ENCODE measurements around the gene SLC7A1.

DNA sequence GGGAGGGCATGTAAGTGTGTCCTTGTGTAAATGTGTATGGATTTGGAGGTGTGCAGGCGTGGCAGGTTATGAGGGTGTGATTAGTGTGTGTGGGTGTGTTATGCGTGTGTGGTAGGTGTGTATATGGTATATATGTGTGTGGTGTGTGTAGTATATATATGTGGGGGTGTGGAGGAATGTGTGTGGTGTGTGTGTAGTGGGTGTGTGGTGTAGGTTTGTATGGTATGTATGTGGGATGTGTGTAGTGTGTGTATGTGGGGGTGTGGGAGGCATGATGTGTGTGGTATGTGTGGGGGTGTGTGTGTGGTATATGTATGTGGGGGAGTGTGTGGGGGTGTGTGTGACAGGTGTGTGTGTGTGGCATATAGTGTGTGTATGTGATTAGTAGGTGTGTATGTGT is 104.2 kb downstream of the SLC7A1 start:
- TF ChIP-seq, protein P1, sequence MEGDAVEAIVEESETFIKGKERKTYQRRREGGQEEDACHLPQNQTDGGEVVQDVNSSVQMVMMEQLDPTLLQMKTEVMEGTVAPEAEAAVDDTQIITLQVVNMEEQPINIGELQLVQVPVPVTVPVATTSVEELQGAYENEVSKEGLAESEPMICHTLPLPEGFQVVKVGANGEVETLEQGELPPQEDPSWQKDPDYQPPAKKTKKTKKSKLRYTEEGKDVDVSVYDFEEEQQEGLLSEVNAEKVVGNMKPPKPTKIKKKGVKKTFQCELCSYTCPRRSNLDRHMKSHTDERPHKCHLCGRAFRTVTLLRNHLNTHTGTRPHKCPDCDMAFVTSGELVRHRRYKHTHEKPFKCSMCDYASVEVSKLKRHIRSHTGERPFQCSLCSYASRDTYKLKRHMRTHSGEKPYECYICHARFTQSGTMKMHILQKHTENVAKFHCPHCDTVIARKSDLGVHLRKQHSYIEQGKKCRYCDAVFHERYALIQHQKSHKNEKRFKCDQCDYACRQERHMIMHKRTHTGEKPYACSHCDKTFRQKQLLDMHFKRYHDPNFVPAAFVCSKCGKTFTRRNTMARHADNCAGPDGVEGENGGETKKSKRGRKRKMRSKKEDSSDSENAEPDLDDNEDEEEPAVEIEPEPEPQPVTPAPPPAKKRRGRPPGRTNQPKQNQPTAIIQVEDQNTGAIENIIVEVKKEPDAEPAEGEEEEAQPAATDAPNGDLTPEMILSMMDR (IDR thresholded peaks at IDR 0.05; ENCODE audit: low read length): no peak
- TF ChIP-seq EZH2 (IDR thresholded peaks at IDR 0.05; ENCODE audit: borderline replicate concordance, low read length): no peak
